HepG2 (cell line): ENCODE data around the gene TMEM63B. TPM values are rescaled to one million over a fixed set of nuclear protein-coding genes. Genes with fewer than 3 reads are reported as not detected.

Source experiments
- CENPT ChIP-seq: sonication (generic); formaldehyde crosslinking; IDR thresholded peaks from 2 replicates; pipeline ENCODE4 v1.8.0; 2022; ENCODE audit warnings: low read depth, mild to moderate bottlenecking, moderate library complexity, missing genetic modification reagents
- DNMT1 ChIP-seq: sonication (generic); formaldehyde crosslinking; IDR thresholded peaks from 2 replicates; pipeline ENCODE4 v1.5.1; 2020; ENCODE audit warnings: mild to moderate bottlenecking, missing genetic modification reagents
- EEA1 ChIP-seq: sonication (generic); formaldehyde crosslinking; IDR thresholded peaks from 2 replicates; pipeline ENCODE4 v1.5.1; 2020; ENCODE audit warnings: mild to moderate bottlenecking, missing genetic modification reagents, borderline replicate concordance
- FOXP4 ChIP-seq: sonication (generic); formaldehyde crosslinking; IDR thresholded peaks from 2 replicates; pipeline ENCODE4 v1.4.0; 2020; ENCODE audit warnings: missing genetic modification reagents
- HMGA1 ChIP-seq: sonication (generic); formaldehyde crosslinking; conservative IDR thresholded peaks from 2 replicates; pipeline ENCODE4 v1.4.0; 2020; ENCODE audit warnings: missing genetic modification reagents
- HOXA7 ChIP-seq: sonication (generic); formaldehyde crosslinking; IDR thresholded peaks from 2 replicates; pipeline ENCODE4 v1.8.1; 2022; ENCODE audit warnings: mild to moderate bottlenecking, missing genetic modification reagents, moderate library complexity
- MATR3 ChIP-seq: sonication (generic); formaldehyde crosslinking; IDR thresholded peaks from 2 replicates; pipeline ENCODE4 v1.4.0; 2020; ENCODE audit warnings: missing genetic modification reagents
- MLX ChIP-seq: IDR thresholded peaks from 2 replicates; pipeline ENCODE4 v1.6.1; 2016
- NFATC3 ChIP-seq: sonication (generic); formaldehyde crosslinking; IDR thresholded peaks from 2 replicates; pipeline ENCODE4 v1.5.1; 2020; ENCODE audit warnings: mild to moderate bottlenecking, missing genetic modification reagents
- NR2F1 ChIP-seq, 2 experiments: fragments of 450-650 bp in 1 of 2; formaldehyde crosslinking in 1 of 2; IDR thresholded peaks; 2 replicates each; pipeline versions ENCODE4 v1.5.0 to v1.6.1; 2016 to 2020; ENCODE audit warnings: mild to moderate bottlenecking in 1 of 2, missing compliant biosample characterization in 1 of 2, missing genetic modification reagents in 1 of 2, moderate library complexity in 1 of 2
- NR3C1 ChIP-seq: sonication (generic); formaldehyde crosslinking; IDR thresholded peaks from 2 replicates; pipeline ENCODE4 v1.4.0; 2020; ENCODE audit warnings: missing genetic modification reagents
- PCBP2 ChIP-seq: fragments of 200-400 bp; formaldehyde crosslinking; optimal IDR thresholded peaks from 2 replicates; pipeline ENCODE3; 2018; ENCODE audit warnings: low read length, low read depth; ENCODE audit not compliant: poor library complexity, severe bottlenecking
- RXRB ChIP-seq: IDR thresholded peaks from 2 replicates; pipeline ENCODE4 v1.6.1; 2016; ENCODE audit warnings: borderline replicate concordance, missing genetic modification reagents, missing compliant biosample characterization
- SP140L ChIP-seq: sonication (generic); formaldehyde crosslinking; IDR thresholded peaks from 2 replicates; pipeline ENCODE4 v1.4.0; 2020; ENCODE audit warnings: missing genetic modification reagents, borderline replicate concordance
- SP2 ChIP-seq: sonication (generic); formaldehyde crosslinking; IDR thresholded peaks from 2 replicates; pipeline ENCODE4 v1.5.1; 2020; ENCODE audit warnings: mild to moderate bottlenecking, missing genetic modification reagents
- TCF12 ChIP-seq, 2 experiments: fragments of 450-650 bp in 1 of 2; sonication (generic) in 1 of 2; formaldehyde crosslinking in 1 of 2; IDR thresholded peaks; 2 replicates each; pipeline versions ENCODE4 v1.6.1 to v1.8.0; 2017 to 2022; ENCODE audit warnings: antibody characterized with exemption in 1 of 2, mild to moderate bottlenecking in 1 of 2, missing genetic modification reagents in 1 of 2, moderate library complexity in 1 of 2
- TEF ChIP-seq: sonication (generic); formaldehyde crosslinking; IDR thresholded peaks from 2 replicates; pipeline ENCODE4 v1.5.0; 2020; ENCODE audit warnings: missing genetic modification reagents
- ZFYVE20 ChIP-seq: sonication (generic); formaldehyde crosslinking; IDR thresholded peaks from 2 replicates; pipeline ENCODE4 v1.8.0; 2023; ENCODE audit warnings: low read depth, mild to moderate bottlenecking, moderate library complexity, missing genetic modification reagents, borderline replicate concordance
- ZNF350 ChIP-seq: sonication (generic); formaldehyde crosslinking; IDR thresholded peaks from 2 replicates; pipeline ENCODE4 v1.4.0; 2020; ENCODE audit warnings: mild to moderate bottlenecking, low read depth, missing genetic modification reagents, borderline replicate concordance
- ZNF512 ChIP-seq: sonication (generic); formaldehyde crosslinking; IDR thresholded peaks from 2 replicates; pipeline ENCODE4 v1.4.0; 2020; ENCODE audit warnings: mild to moderate bottlenecking, missing genetic modification reagents
- ZNF740 ChIP-seq: sonication (generic); formaldehyde crosslinking; IDR thresholded peaks from 2 replicates; pipeline ENCODE4 v1.4.0; 2020; ENCODE audit warnings: missing genetic modification reagents
- ZNF775 ChIP-seq: sonication (generic); formaldehyde crosslinking; IDR thresholded peaks from 2 replicates; pipeline ENCODE4 v1.4.0; 2020; ENCODE audit warnings: missing genetic modification reagents, mild to moderate bottlenecking, moderate library complexity, borderline replicate concordance
- polyA plus RNA-seq, 8 experiments: library from polyadenylated mRNA; depleted of rRNA in 3 of 8; stranded (reverse) in 7 of 8; unstranded in 1 of 8; fragments of >200 nt; fragmentation: Illumina TruSeq in 4 of 8; extraction: Trizol in 4 of 8; gene quantifications; 2 replicates each; pipeline versions ENCODE4 v1.2.1 to v1.2.3, GENCODE V29; 2011 to 2016; ENCODE audit warnings: low read depth in 4 of 8, missing spikeins in 1 of 8, mixed read lengths in 1 of 8; ENCODE audit not compliant: insufficient read depth in 1 of 8
- total RNA-seq, 5 experiments: library from RNA; depleted of rRNA; stranded (reverse); fragments of >200 nt; fragmentation: Illumina TruSeq; extraction: Trizol; gene quantifications; 2 replicates each; pipeline ENCODE4 v1.2.3, GENCODE V29; 2016; ENCODE audit warnings: low read depth in 1 of 5

Gene TMEM63B
- total and polyA plus RNA-seq, 2 of the 13 experiments (the other 11 are each of a cell fraction or from before 2014, with no cell fraction given): 27.4 to 75.8 TPM

- TF ChIP-seq TEF: no peak
- no peak for TF ChIP-seq SP2 (CRISPR knock-in tag)
- TF ChIP-seq FOXP4 (CRISPR knock-in tag): peak; percentile 26; the same call in 1 of the 2 replicates
- no peak for TF ChIP-seq DNMT1 (CRISPR knock-in tag)
- TF ChIP-seq ZNF775 (CRISPR knock-in tag): no peak
- TF ChIP-seq PCBP2: no peak
- TF ChIP-seq TCF12 (IDR thresholded peaks at IDR 0.05): no peak
- TF ChIP-seq TCF12 (CRISPR knock-in tag; IDR thresholded peaks at IDR 0.05): no peak
- no peak for TF ChIP-seq ZNF512 (CRISPR knock-in tag)
- TF ChIP-seq NR2F1 (CRISPR knock-in tag; IDR thresholded peaks at IDR 0.05): no peak
- no peak for TF ChIP-seq CENPT (CRISPR knock-in tag)
- TF ChIP-seq RXRB (CRISPR knock-in tag): no peak
- no peak for TF ChIP-seq NR3C1 (CRISPR knock-in tag)
- no peak for TF ChIP-seq SP140L (CRISPR knock-in tag)
- TF ChIP-seq ZNF740 (CRISPR knock-in tag): no peak
- TF ChIP-seq HMGA1 (CRISPR knock-in tag): no peak
- TF ChIP-seq MLX: no peak
- TF ChIP-seq ZNF350 (CRISPR knock-in tag): no peak
- no peak for TF ChIP-seq ZFYVE20 (CRISPR knock-in tag)
- TF ChIP-seq EEA1 (CRISPR knock-in tag): no peak
- no peak for TF ChIP-seq HOXA7 (CRISPR knock-in tag)
- no peak for TF ChIP-seq NFATC3 (CRISPR knock-in tag)
- no peak for TF ChIP-seq MATR3 (CRISPR knock-in tag)
These were observed 4.6 kb upstream of the TMEM63B start (continued) for GRCh38 chr6:44122801-44123200.
